ENCODE measurements around the gene CD27. TPM values are rescaled to one million over a fixed set of nuclear protein-coding genes. Genes with fewer than 3 reads are reported as not detected.

CD27 gene
- total and polyA plus RNA-seq, 2 donors (not counting 1 experiment from before 2014, with no cell fraction given) = 0.06 to 0.17 TPM

GRCh38 chr12:6469609-6470374, 25.0 kb downstream of the CD27 start:
- H2AFZ ChIP-seq (ENCODE audit: low read length) = no peak overlapping the region

GRCh38 chr12:6470375-6471163, 25.8 kb downstream of the CD27 start, which contains the start of gene VAMP1:
Gene VAMP1, minus strand, starts transcription at chr12:6470677. Its CDS starts 146 bp downstream, at chr12:6470531.
- no peaks in the 10 kb centered on the region for H3K36me3 ChIP-seq (ENCODE audit: control insufficient read depth, insufficient read depth, low read length)
- no peaks in the 10 kb centered on the region for H3K9me3 ChIP-seq (ENCODE audit: control insufficient read depth, insufficient read depth, low read depth, low read length)
- H3K4me2 ChIP-seq (ENCODE audit: extremely low read depth, insufficient read depth, low read length) = peak within 1 kb of the TSS; percentile 94
- peak within 1 kb of the TSS; percentile 74 for H2AFZ ChIP-seq (ENCODE audit: low read length)
- DNase-seq (ENCODE audit: low read depth in 2 of 2) = peak; percentile 97 to 98
- peak within 1 kb of the TSS; percentile 79 for H3K27ac ChIP-seq (ENCODE audit: insufficient read depth, low read length)
- H3K4me3 ChIP-seq (replicated peaks in 1 of 4; ENCODE audit: control extremely low read depth in 1 of 4, insufficient read depth in 1 of 4, low read depth in 3 of 4, low read length in 4 of 4) = peak within 1 kb of the TSS; percentile 80 to 85 (median 82)
- TF ChIP-seq CTCF (conservative IDR thresholded peaks at IDR 0.05 in 1 of 2, IDR thresholded peaks at IDR 0.05 in 1 of 2; ENCODE audit: low read depth in 1 of 2, low read length in 2 of 2) = no peak
- no peak for TF ChIP-seq EZH2 (IDR thresholded peaks at IDR 0.05; ENCODE audit: low read length, missing control alignments)
- no peaks in the 10 kb centered on the region for H3K27me3 ChIP-seq (ENCODE audit: control insufficient read depth, insufficient read depth, low read length)
- peaks cover 17% of the 10 kb centered on the region for H3K79me2 ChIP-seq (ENCODE audit: control insufficient read depth, insufficient read depth, low read length)
- H4K20me1 ChIP-seq (ENCODE audit: control insufficient read depth, extremely low read depth, insufficient read depth, low read length) = no peaks in the 10 kb centered on the region
- peak within 1 kb of the TSS; percentile 80 for H3K9ac ChIP-seq (ENCODE audit: insufficient read depth, low read length)
- H3K4me1 ChIP-seq (ENCODE audit: control insufficient read depth, extremely low read depth, insufficient read depth, low read length) = peaks cover 11% of the 10 kb centered on the region

More at GRCh38 chr12:6469609-6470374, 25.0 kb downstream of the CD27 start:
- Histone ChIP-seq H3K4me1 (ENCODE audit: control insufficient read depth, extremely low read depth, insufficient read depth, low read length) (peaks cover 11% of the 10 kb centered on the region), H4K20me1 (ENCODE audit: control insufficient read depth, extremely low read depth, insufficient read depth, low read length) (no peaks in the 10 kb centered on the region), H3K79me2 (ENCODE audit: control insufficient read depth, insufficient read depth, low read length) (peaks cover 17% of the 10 kb centered on the region), H3K27ac (ENCODE audit: insufficient read depth, low read length) (peak overlapping the region; percentile 79), H3K36me3 (ENCODE audit: control insufficient read depth, insufficient read depth, low read length) (peaks cover 3% of the 10 kb centered on the region), H3K9me3 (ENCODE audit: control insufficient read depth, insufficient read depth, low read depth, low read length) (no peaks in the 10 kb centered on the region), H3K27me3 (ENCODE audit: control insufficient read depth, insufficient read depth, low read length) (no peaks in the 10 kb centered on the region), H3K4me2 (ENCODE audit: extremely low read depth, insufficient read depth, low read length) (peak overlapping the region; percentile 94), H3K4me3 (replicated peaks in 1 of 4; ENCODE audit: control extremely low read depth in 1 of 4, insufficient read depth in 1 of 4, low read depth in 3 of 4, low read length in 4 of 4) (peak overlapping the region; percentile 80 to 85 (median 82)), H3K9ac (ENCODE audit: insufficient read depth, low read length) (peak overlapping the region; percentile 80)
- peak in 1 of 2 donors; percentile 10 for DNase-seq (ENCODE audit: low read depth in 2 of 2)
- TF ChIP-seq EZH2 (IDR thresholded peaks at IDR 0.05; ENCODE audit: low read length, missing control alignments) (no peak), CTCF (conservative IDR thresholded peaks at IDR 0.05 in 1 of 2, IDR thresholded peaks at IDR 0.05 in 1 of 2; ENCODE audit: low read depth in 1 of 2, low read length in 2 of 2) (no peak)

- Histone ChIP-seq H3K36me3 (ENCODE audit: control insufficient read depth, insufficient read depth, low read length) (no peaks in the 10 kb centered on the region), H3K4me2 (ENCODE audit: extremely low read depth, insufficient read depth, low read length) (no peak overlapping the region), H3K4me1 (ENCODE audit: control insufficient read depth, extremely low read depth, insufficient read depth, low read length) (peaks cover 11% of the 10 kb centered on the region), H4K20me1 (ENCODE audit: control insufficient read depth, extremely low read depth, insufficient read depth, low read length) (no peaks in the 10 kb centered on the region), H3K9ac (ENCODE audit: insufficient read depth, low read length) (no peak overlapping the region), H3K27me3 (ENCODE audit: control insufficient read depth, insufficient read depth, low read length) (no peaks in the 10 kb centered on the region), H3K27ac (ENCODE audit: insufficient read depth, low read length) (no peak overlapping the region), H3K9me3 (ENCODE audit: control insufficient read depth, insufficient read depth, low read depth, low read length) (no peaks in the 10 kb centered on the region), H3K79me2 (ENCODE audit: control insufficient read depth, insufficient read depth, low read length) (peaks cover 17% of the 10 kb centered on the region), H2AFZ (ENCODE audit: low read length) (no peak overlapping the region), H3K4me3 (replicated peaks in 1 of 4; ENCODE audit: control extremely low read depth in 1 of 4, insufficient read depth in 1 of 4, low read depth in 3 of 4, low read length in 4 of 4) (no peak overlapping the region)
- DNase-seq (ENCODE audit: low read depth in 2 of 2) = peak in 1 of 2 donors; percentile 27
- no peak for TF ChIP-seq EZH2 (IDR thresholded peaks at IDR 0.05; ENCODE audit: low read length, missing control alignments)
- TF ChIP-seq CTCF (conservative IDR thresholded peaks at IDR 0.05 in 1 of 2, IDR thresholded peaks at IDR 0.05 in 1 of 2; ENCODE audit: low read depth in 1 of 2, low read length in 2 of 2) = no peak
Measured at GRCh38 chr12:6471989-6472360, 27.2 kb downstream of the CD27 start.
